SU-DHL-6 (cell line): Measurements from ENCODE around the gene WARS2.

Source experiments
- H2AFZ ChIP-seq: fragments of 200-600 bp; sonication (generic); 2 replicates; pipeline ENCODE4 v1.6.1; 2014; ENCODE audit warnings: low read depth, mild to moderate bottlenecking, moderate library complexity, mixed read lengths, antibody characterized with exemption, low read length; ENCODE audit not compliant: severe bottlenecking
- H3F3A ChIP-seq: fragments of 200-600 bp; shearing (Covaris generic); 2 replicates; pipeline ENCODE4 v1.6.0; 2016; ENCODE audit warnings: antibody characterized with exemption, mild to moderate bottlenecking; ENCODE audit not compliant: insufficient read depth
- H3K27ac ChIP-seq: fragments of 200-600 bp; sonication (generic); 2 replicates; pipeline ENCODE4 v1.5.1; 2016; ENCODE audit warnings: low read depth, mild to moderate bottlenecking, low read length, moderate library complexity, mixed read lengths
- H3K27me3 ChIP-seq: fragments of 200-600 bp; sonication (generic), shearing (Covaris generic); 2 replicates; pipeline ENCODE4 v1.6.0; 2014; ENCODE audit warnings: mild to moderate bottlenecking, low read length
- H3K36me3 ChIP-seq: fragments of 200-600 bp; sonication (generic); 2 replicates; pipeline ENCODE4 v1.6.1; 2014; ENCODE audit warnings: mild to moderate bottlenecking, low read length, mixed read lengths
- H3K4me2 ChIP-seq: fragments of 300-600, 200-600 bp; shearing (Covaris generic), sonication (generic); 2 replicates; pipeline ENCODE4 v1.6.0; 2014; ENCODE audit warnings: low read length, low read depth, mild to moderate bottlenecking; ENCODE audit not compliant: poor library complexity, severe bottlenecking
- H3K4me3 ChIP-seq: fragments of 200-600 bp; sonication (generic); 2 replicates; pipeline ENCODE4 v1.5.1; 2014; ENCODE audit warnings: antibody characterized with exemption, low read length, mild to moderate bottlenecking, mixed read lengths; ENCODE audit not compliant: insufficient read depth, poor library complexity, severe bottlenecking
- H3K79me2 ChIP-seq: fragments of 200-600 bp; sonication (generic); 2 replicates; pipeline ENCODE4 v1.6.1; 2014; ENCODE audit warnings: mild to moderate bottlenecking, low read length, moderate library complexity; ENCODE audit not compliant: insufficient read depth
- H3K9ac ChIP-seq: fragments of 200-600 bp; sonication (generic); 2 replicates; pipeline ENCODE4 v1.7.0; 2014; ENCODE audit warnings: mild to moderate bottlenecking, low read length
- H3K9me2 ChIP-seq: fragments of 200-600 bp; sonication (generic); replicated peaks from 2 replicates; pipeline ENCODE4 v1.6.1; 2014; ENCODE audit warnings: low read length; ENCODE audit not compliant: insufficient read depth
- H3K9me3 ChIP-seq: fragments of 200-600 bp; sonication (generic); 2 replicates; pipeline ENCODE4 v1.6.1; 2014; ENCODE audit warnings: low read length, mixed read lengths; ENCODE audit not compliant: insufficient read depth
- H4K20me1 ChIP-seq: fragments of 200-600 bp; sonication (generic); 2 replicates; pipeline ENCODE4 v1.6.1; 2014; ENCODE audit warnings: low read depth, mild to moderate bottlenecking, antibody characterized with exemption, low read length, moderate library complexity, mixed read lengths
- CTCF ChIP-seq: fragments of 200-600 bp; sonication (generic); IDR thresholded peaks from one replicate; pipeline ENCODE4 v1.5.1; 2017; ENCODE audit warnings: antibody characterized with exemption, mild to moderate bottlenecking, low read length, moderate library complexity; ENCODE audit not compliant: insufficient read depth, poor library complexity, severe bottlenecking
- EZH2phosphoT487 ChIP-seq: fragments of 200-600 bp; sonication (generic), shearing (Covaris generic); conservative IDR thresholded peaks from 2 replicates; pipeline ENCODE4 v1.6.1; 2018; ENCODE audit warnings: mild to moderate bottlenecking, antibody characterized with exemption, low read length, moderate library complexity, mixed read lengths

WARS2 gene

GRCh38 chr1:119068427-119068826, 72.0 kb downstream of the WARS2 start:
- Histone ChIP-seq H3K9me2 (no peaks in the 10 kb centered on the region), H3K79me2 (no peaks in the 10 kb centered on the region), H4K20me1 (no peaks in the 10 kb centered on the region), H3K36me3 (no peaks in the 10 kb centered on the region), H3K27me3 (no peaks in the 10 kb centered on the region), H3K9me3 (no peaks in the 10 kb centered on the region), H2AFZ (no peak overlapping the region), H3K9ac (no peak overlapping the region), H3K4me2 (no peak overlapping the region), H3K27ac (no peak overlapping the region), H3F3A (no peaks in the 10 kb centered on the region), H3K4me3 (no peak overlapping the region)
- TF ChIP-seq CTCF (no peak), EZH2phosphoT487 (no peak)

- Histone ChIP-seq H3K4me2 (no peak overlapping the region), H3K36me3 (no peaks in the 10 kb centered on the region), H3K4me3 (no peak overlapping the region), H3F3A (no peaks in the 10 kb centered on the region), H3K79me2 (no peaks in the 10 kb centered on the region), H3K27ac (no peak overlapping the region), H3K9me2 (no peaks in the 10 kb centered on the region), H2AFZ (no peak overlapping the region), H3K9ac (no peak overlapping the region), H3K27me3 (no peaks in the 10 kb centered on the region), H4K20me1 (no peaks in the 10 kb centered on the region), H3K9me3 (no peaks in the 10 kb centered on the region)
- no peak for TF ChIP-seq EZH2phosphoT487
- TF ChIP-seq CTCF: no peak
These were observed 78.8 kb downstream of the WARS2 start for GRCh38 chr1:119061700-119062099.

GRCh38 chr1:119055568-119055967, 84.9 kb downstream of the WARS2 start:
- no peak overlapping the region for H3K4me3 ChIP-seq
- no peaks in the 10 kb centered on the region for H3K9me2 ChIP-seq
- no peaks in the 10 kb centered on the region for H4K20me1 ChIP-seq
- no peak overlapping the region for H3K9ac ChIP-seq
- no peak overlapping the region for H2AFZ ChIP-seq
- H3K27me3 ChIP-seq: no peaks in the 10 kb centered on the region
- no peaks in the 10 kb centered on the region for H3K9me3 ChIP-seq
- H3K36me3 ChIP-seq: no peaks in the 10 kb centered on the region
- H3K27ac ChIP-seq: no peak overlapping the region
- H3F3A ChIP-seq: no peaks in the 10 kb centered on the region
- no peaks in the 10 kb centered on the region for H3K79me2 ChIP-seq
- no peak for TF ChIP-seq EZH2phosphoT487
- no peak for TF ChIP-seq CTCF
- H3K4me2 ChIP-seq: no peak overlapping the region
